ENCODE data around the gene CAPN15.

CAPN15 gene

DNA sequence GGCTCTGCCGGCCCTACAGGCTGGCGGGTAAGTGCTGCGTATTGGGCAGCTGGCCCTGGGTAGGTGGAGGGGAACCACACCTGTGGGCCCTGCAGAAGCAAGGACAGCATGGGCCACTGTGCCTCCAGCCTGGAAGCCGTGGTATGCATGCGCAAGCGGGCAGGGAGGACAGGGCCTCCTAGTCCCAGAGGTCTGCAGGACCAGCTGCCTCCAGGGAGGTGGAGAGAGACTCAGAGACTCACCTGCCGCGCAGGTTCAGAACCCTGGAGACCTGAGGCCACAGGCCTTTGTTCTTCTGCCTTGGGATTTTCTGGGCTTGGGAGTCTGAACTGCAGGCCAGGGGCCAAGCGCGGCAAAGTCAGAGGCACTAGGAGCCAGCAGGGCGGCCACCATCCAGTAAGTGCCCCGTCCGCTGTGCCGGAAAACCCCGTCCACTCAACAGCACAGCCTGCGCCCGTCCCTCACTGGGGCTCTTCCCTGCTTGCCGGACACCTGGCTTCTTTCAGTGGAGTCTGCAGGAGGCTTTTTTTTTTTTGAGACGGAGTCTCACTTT lies 53.5 kb downstream of the CAPN15 start:
- no peak for DNase-seq
- in situ Hi-C loops (cut with HindIII; ENCODE audit: low pct_ligation_motif_present, low pct_unique_long_range_greater_than_20kb, low sequenced_read_pairs), result no loop called here

DNA sequence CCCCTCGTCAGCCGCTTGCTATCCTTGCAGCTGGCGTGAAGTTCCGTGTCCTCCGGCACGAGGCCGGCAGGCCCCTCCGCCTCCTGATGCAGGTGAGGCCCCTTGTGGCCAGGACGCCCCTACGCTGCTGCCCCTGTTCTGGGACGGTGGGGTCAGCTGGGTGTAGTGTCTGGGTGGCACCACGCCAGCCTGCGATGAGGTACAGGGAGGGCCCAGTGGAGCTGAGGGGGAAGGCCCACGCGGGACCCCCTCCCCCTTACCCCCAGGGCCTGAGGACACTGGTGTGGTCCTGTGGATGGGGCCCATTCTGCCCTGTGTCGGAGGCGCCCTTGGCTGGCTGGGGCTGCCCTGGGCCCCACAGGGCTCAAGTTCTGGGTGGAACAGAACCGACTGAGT lies 54.7 kb downstream of the CAPN15 start:
- DNase-seq, result no peak
- in situ Hi-C loops (cut with HindIII; ENCODE audit: low pct_ligation_motif_present, low pct_unique_long_range_greater_than_20kb, low sequenced_read_pairs), result no loop called here

DNA sequence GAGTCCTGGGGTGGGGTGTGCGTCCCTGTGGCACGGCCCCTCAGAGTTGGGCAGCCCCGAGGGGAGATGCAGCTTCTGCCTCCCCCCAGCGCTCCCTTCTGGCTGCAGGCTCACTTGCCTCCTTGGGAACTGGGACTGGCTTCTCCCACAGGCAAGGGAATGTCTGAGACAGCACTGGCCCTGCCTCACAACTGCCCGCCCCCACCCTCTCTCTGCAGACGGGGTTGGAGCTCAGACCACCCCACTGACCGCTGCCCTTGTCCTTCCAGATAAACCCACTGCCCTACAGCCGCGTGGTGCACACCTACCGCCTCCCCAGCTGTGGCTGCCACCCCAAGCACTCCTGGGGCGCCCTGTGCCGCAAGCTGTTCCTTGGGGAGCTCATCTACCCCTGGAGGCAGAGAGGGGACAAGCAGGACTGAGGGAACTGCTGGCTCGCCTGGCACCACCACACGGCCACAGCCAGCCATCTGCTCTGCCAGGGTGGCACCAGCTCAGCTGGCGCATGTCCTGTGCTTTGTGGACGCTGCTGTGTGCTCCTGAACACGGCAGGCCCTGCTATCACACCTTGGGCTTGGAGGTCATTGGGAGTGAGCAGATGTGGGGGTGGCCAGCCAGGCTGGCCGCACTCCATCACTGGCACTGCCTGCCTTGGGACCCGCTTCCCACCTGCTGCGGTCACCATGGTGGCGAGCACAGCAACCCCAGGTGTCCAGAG lies 55.3 kb downstream of the CAPN15 start:
- in situ Hi-C loops (cut with HindIII; ENCODE audit: low pct_ligation_motif_present, low pct_unique_long_range_greater_than_20kb, low sequenced_read_pairs), result no loop called here
- DNase-seq, result no peak

DNA sequence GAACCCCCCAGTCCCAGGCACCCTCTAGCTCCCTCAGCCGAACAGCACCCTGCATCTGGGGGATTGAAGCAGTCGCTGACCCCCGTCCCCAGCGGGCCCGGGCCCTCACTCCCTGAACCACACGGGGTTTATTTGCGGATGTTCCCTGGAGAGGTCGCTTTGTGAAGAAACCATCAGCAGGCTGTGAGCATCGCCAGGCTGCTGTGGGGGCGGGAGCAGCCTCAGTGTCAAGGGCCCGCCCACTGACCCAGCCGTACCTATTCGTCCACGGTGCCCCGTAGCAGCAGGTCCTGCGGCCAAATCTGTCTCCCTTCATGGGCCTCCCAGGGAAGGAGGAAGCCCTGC lies 55.9 kb downstream of the CAPN15 start:
- in situ Hi-C loops (cut with HindIII; ENCODE audit: low pct_ligation_motif_present, low pct_unique_long_range_greater_than_20kb, low sequenced_read_pairs), result no loop called here
- no peak for DNase-seq

DNA sequence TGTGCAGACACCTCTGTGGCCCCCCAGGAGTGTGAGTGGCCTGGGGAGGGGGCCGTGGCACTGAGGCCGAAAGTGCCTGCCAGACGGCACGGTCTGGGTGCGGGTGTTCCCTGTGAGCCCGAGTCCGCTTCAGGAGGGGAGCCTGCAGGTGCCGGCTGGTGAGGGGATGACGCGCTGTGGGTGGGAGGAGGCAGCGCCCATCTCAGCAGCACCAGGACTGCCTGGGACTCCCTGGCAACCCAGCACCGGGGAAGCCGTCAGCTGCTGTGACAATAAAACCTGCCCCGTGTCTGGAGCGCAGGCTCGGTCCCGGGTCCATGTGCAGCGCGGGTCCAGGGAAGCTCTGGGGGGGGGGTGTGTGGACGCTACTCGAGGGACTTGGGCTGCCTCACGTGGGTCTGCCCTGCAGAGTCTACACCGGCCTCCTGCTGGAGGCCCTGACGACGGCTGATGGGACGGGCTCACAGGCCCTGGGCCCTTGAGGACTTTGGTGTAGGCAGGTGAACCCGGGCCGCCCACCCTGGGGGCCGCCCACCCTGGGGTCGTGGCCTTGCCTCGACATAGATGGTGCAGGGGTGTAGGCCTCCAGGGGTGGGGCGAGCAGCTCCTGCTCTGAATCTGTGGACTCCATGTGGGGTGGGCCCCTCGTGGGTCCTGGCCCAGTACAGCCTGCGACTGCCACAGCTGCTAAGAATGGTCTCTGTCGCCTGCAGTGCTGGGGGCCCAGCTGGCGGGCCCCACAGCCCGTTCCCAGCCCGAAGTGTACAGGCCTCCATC lies 56.5 kb downstream of the CAPN15 start:
- in situ Hi-C loops (cut with HindIII; ENCODE audit: low pct_ligation_motif_present, low pct_unique_long_range_greater_than_20kb, low sequenced_read_pairs), result no loop called here
- DNase-seq, result no peak

DNA sequence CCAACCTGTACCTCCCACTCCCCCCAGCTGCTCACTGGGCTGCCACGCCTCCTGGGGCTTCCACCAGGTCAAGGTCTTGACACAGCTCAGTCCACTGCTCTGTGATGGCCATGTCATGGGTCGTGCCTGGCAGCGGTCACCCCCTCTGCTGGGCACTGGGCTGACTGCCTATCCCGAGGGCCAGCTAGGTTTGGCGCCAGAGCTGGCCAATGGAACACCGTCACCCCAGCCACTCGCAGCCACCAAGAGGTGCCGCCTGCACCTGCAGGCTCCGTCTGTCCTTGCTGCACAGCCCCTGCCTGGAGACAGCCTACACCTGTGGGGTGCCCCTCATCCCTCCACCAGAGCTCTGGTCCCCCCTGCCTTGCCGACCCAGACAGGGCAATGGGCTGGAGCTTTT lies 57.8 kb downstream of the CAPN15 start:
- DNase-seq, result peak; percentile 26
- in situ Hi-C loops (cut with HindIII; ENCODE audit: low pct_ligation_motif_present, low pct_unique_long_range_greater_than_20kb, low sequenced_read_pairs), result no loop called here

DNA sequence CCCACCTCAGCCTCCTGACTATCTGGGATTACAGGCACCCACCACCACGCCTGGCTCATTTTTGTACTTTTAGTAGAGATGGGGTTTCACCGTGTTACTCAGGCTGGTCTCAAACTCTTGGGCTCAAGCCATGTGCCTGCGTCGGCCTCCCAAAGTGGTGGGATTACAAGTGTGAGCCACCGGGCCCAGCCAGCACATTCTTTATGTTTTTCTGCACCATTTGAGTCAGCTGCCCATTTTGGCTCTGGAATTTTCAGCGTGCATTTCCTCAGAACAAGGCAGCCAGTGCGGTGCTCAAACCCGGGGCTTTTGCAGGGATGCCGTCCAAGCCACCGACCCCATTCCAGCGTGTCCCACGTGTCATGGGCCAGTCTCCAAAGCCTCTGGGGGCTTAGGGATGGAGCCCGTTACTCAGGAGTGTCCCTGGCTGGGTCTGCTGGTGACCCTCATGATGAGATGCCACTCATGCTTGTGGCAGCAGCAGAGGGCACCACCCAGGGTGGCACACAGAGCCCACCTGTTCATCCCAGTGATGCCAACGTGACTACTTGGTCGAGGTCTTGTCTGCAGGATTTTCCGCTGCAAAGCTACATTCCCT lies 58.6 kb downstream of the CAPN15 start:
- peak; percentile 33 for DNase-seq
- in situ Hi-C loops (cut with HindIII; ENCODE audit: low pct_ligation_motif_present, low pct_unique_long_range_greater_than_20kb, low sequenced_read_pairs), result no loop called here

DNA sequence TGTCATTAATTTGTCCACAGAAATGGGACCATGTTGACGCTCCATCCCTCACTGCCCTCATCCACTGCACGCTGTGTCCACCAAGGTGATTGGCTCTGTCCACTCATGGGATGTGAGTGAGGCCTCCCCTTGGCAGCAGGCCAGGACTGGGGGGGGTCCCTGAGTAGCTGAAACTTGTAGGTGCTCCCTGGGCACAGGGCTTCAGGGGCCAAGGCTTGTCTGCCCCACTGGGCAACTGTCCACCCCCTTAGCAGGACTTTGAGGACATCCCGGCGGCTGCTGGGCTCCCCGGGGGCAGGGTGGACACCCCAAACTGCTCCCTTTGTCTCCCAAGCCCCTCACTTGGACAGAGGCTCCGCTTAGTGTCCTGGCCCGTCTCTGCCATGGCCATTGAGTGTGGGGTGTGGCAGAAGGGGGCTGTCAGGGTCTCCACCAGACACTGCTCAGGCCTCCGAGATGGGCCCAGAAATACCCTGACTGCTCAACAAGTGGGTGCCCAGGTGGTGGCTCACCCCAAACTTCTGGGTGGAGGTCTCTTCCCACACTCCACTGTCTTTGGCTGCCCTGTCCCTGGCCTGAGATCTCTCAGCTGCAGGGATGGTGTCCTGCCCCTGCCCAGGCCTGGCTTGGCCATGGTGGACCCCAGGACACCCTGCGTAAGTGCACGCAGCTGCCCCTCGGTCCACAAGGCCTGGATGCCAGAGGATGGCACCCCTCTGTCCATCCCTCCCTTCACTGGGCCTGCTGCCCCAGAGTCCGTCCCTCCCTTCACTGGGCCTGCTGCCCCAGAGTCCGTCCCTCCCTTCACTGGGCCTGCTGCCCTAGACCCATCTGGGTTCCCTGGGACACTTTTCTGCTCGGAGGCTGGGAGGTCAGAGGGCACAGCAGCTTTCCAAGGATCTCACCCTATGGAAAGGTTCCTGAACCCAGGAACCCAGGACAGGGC lies 59.4 kb downstream of the CAPN15 start:
- in situ Hi-C loops (cut with HindIII; ENCODE audit: low pct_ligation_motif_present, low pct_unique_long_range_greater_than_20kb, low sequenced_read_pairs), result no loop called here
- no peak for DNase-seq

DNA sequence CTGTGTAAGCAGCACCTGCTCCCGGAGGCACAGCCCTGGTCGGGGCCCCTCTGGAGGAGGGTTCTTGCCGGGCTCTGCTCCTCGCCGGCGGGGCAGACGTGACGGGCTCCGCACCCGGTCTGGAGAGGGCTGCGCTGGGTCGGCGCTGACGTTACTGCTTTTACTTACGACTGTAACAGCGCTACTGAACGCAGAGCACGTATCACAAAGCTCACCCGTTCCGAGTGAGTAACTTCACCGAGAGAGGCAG lies 61.1 kb downstream of the CAPN15 start:
- in situ Hi-C loops (cut with HindIII; ENCODE audit: low pct_ligation_motif_present, low pct_unique_long_range_greater_than_20kb, low sequenced_read_pairs), result no loop called here
- DNase-seq, result peak; percentile 81

DNA sequence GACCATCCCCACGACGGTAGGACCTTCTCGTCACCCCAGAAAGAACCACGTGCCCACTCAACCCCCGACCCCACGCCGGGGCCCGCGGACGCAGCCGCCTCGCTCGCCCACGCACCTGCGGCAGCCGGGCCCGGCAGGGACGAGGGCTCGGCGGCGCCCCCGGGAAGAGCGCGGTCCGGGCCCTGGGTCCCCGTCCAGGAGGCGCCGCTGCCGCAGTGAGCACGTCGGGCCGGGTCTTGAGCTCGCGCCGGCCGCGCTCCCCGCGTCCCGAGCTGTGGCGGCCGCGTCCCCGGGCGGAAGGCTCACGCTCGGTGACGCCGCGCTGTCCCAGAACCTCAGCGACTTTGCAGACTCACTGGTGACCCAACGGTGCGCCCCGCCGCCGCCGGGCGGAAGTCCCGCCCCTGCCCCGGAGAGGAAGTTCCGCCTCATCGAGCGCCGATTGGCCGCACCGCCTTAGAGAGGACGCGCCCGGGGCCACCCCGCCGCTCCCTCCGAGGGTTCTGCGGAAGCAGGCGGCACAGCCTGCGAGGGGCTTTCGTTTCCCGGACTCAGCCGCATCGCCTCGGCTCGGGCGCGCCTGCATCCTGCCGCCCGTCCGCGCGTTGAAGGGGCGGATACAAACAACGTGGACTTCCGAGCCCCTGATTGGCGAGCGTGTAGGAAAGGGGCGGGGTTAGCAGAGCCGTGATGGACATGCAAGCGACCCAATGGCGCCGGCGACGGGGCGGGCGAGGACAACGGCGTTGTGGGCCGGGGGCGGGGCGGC lies 61.6 kb downstream of the CAPN15 start:
- in situ Hi-C loops (cut with HindIII; ENCODE audit: low pct_ligation_motif_present, low pct_unique_long_range_greater_than_20kb, low sequenced_read_pairs), result no loop called here
- peak; percentile 96 for DNase-seq

DNA sequence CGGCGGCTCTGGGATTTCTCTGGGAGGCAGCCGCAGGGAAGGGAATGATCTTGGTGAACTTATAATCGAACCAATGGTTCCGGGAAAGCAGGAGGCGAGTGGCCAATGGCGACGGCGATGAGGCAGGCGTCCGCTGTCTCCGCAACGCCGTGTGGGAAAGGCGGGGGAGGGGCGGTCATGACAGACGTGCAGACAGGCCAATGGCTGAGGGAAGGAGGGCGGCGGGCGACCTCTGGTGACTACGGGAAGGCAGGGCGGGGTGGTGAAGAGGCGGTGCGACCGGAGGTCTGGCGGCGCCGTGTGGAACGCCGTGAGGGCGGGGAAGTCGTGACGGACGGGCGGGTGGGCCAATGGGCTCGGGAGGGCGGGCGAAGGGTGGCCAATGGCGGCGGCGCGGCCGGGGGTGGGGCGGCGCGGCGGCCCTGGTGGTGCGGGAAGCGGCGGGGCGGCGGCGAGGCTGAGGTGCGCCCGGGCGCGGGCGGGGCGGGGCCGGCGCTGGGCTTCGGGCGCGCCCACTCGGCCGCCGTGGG lies 62.2 kb downstream of the CAPN15 start, which contains the start of gene RAB40C:
RAB40C (plus strand) TSS at position 409 of the 530 bp plus-strand sequence. CDS start 226 bp downstream, outside the sequence.
- DNase-seq, result peak; percentile 99
- in situ Hi-C loops (cut with HindIII; ENCODE audit: low pct_ligation_motif_present, low pct_unique_long_range_greater_than_20kb, low sequenced_read_pairs), result no loop called here

DNA sequence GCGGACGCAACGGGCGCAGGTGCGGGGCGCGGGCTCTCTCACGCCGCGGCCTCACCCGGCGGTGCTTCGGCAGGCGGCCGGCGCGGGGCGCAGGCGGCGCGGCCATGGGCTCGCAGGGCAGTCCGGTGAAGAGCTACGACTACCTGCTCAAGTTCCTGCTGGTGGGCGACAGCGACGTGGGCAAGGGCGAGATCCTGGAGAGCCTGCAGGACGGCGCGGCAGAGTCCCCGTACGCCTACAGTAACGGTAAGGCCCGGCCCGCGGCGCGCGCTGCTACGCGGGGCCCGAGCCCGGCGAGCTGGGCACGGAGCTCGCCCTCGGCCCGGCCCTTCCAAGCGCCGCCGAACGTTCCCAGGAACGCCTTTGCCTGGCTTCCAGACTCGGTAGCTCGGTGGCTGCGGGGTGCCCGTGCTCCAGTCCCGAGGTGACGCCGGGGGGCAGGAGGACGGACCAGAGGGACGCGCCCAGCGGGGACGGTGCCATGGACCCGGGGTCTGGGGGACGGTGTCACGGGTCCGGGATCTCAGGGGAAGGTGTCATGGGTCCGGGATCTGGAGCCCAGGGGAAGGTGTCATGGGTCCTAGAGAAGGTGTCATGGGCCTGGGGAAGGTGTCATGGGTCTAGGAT lies 62.8 kb downstream of the CAPN15 start:
- peak; percentile 53 for DNase-seq
- in situ Hi-C loops (cut with HindIII; ENCODE audit: low pct_ligation_motif_present, low pct_unique_long_range_greater_than_20kb, low sequenced_read_pairs), result no loop called here

DNA sequence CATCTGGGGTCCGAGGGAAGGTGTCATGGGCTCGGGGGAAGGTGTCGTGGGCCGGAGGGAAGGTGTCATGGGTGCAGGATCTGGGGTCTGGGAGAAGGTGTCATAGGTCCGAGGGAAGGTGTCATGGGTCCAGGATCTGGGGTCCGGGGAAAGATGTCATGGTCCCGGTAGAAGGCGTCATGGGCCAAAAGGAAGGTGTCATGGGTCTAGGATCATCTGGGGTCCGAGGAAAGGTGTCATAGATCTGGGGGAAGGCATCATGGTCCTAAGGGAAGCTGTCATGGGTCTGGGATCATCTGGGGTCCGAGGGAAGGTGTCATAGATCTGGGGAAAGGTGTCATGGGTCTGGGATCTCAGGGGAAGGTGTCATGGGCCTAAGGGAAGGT lies 63.3 kb downstream of the CAPN15 start:
- in situ Hi-C loops (cut with HindIII; ENCODE audit: low pct_ligation_motif_present, low pct_unique_long_range_greater_than_20kb, low sequenced_read_pairs), result no loop called here
- DNase-seq, result no peak

DNA sequence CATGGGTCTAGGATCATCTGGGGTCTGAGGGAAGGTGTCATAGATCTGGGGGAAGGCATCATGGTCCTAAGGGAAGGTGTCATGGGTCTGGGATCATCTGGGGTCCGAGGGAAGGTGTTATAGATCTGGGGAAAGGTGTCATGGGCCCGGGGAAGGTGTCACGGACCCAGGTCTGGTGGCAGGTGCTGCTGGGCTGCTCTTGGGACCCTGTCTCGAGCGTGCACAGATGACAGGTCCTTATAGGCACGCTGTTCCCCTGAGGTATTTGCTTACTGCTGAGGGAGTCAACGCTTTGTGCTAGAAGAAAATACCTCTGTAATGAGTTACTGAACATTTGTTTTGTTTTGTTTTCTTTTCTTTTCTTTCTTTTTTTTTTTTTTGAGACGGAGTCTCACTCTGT lies 63.7 kb downstream of the CAPN15 start:
- in situ Hi-C loops (cut with HindIII; ENCODE audit: low pct_ligation_motif_present, low pct_unique_long_range_greater_than_20kb, low sequenced_read_pairs), result no loop called here
- DNase-seq, result no peak

DNA sequence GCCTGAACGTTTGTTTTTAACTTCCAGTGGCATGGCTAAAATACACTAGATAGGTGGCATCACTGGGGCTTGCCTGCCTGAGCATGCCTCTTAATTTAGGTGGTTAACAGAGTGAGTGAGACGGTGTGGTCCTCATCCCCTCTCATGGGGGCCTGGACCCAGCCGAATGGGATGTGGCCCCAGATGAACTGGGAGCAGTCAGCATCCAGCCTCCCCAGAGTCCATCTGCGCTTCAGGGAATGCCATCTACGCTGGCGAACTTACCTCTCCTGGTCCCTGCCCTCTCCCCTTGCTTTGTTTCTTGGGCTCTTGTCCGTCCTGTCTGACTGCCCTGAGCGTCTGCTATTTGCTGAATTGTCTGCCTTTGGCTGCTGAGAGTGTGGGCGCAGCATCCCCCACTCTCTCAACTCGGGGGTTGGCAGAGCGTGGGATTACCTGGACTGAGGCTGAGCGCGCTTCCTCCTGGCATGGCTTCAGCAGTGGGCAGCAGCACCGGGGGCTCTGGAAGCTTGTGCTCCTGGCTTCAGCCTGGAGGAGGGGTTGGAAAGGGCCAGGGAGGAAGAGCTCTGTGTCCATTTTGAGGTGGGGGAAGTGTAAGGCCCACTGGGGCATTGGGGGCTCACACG lies 64.5 kb downstream of the CAPN15 start:
- no peak for DNase-seq
- in situ Hi-C loops (cut with HindIII; ENCODE audit: low pct_ligation_motif_present, low pct_unique_long_range_greater_than_20kb, low sequenced_read_pairs), result no loop called here

DNA sequence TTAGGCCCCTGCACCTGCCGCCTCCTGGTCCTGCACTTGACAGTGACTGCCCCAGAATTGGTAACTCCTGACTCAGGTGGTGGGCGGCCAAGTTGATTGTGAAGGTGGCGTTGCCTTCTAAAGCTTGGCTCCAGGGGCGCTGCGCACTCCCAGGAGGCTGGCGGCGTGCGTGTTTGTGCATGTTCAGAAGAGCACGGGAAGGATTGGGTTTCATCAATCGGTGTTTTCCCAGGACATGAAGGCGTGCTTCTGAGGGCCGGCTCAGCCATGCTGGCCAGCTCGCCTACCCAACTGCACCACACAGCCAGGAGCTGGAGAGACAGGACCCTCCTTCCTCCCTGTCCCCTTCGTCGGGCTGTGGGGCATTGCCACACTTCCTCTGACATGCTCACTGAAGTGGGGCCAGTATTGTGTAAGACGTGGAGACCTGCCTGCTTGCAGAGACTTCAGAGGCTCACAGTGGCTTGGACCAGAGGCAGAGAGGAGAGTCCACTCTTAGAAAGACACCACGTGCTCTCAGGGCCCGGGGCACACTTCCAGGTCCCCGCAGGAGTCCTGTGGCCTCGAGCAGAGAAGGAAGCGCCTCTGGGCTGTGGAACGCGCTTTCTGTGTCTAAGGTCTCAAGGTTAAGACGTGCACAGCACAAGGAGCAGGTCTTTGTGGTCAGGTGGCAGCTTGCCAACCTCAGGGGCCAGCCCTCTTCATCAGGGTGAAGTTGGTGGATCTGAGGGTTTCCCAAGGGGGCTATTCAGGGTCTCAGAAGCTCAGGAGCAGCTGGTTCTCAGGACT lies 65.2 kb downstream of the CAPN15 start:
- no peak for DNase-seq

More for the DNA sequence above, 65.2 kb downstream of the CAPN15 start:
- in situ Hi-C loops (cut with HindIII; ENCODE audit: low pct_ligation_motif_present, low pct_unique_long_range_greater_than_20kb, low sequenced_read_pairs), result no loop called here

Measured in ACHN (cell line).